Measurements from ENCODE around the gene BLOC1S6. TPM values are rescaled to one million over a fixed set of nuclear protein-coding genes. Genes with fewer than 3 reads are reported as not detected.

The BLOC1S6 gene
- total and polyA plus RNA-seq, 2 donors from 2014 or later: 14.8 to 35.0 TPM

GRCh38 chr15:45657254-45657653 is 70.1 kb downstream of the BLOC1S6 start:
- H3K4me3 ChIP-seq (ENCODE audit: low read length in 3 of 3): no peak overlapping the region
- H3K9me3 ChIP-seq (ENCODE audit: control insufficient read depth in 2 of 3, insufficient read depth in 1 of 3, low read length in 3 of 3): no peaks in the 10 kb centered on the region
- H3K27me3 ChIP-seq (ENCODE audit: control insufficient read depth, insufficient read depth, low read length): no peaks in the 10 kb centered on the region
- peaks cover 0 to 13% (median 10%) of the 10 kb centered on the region in 3 donors for H3K4me1 ChIP-seq (ENCODE audit: control insufficient read depth in 2 of 3, insufficient read depth in 2 of 3, low read depth in 1 of 3, low read length in 3 of 3)
- H3K36me3 ChIP-seq (ENCODE audit: control insufficient read depth in 2 of 3, insufficient read depth in 3 of 3, low read length in 3 of 3): peaks cover 0 to 5% (median 0%) of the 10 kb centered on the region in 3 donors
- TF ChIP-seq CTCF (IDR thresholded peaks at IDR 0.05; ENCODE audit: borderline replicate concordance, extremely low read depth, insufficient read depth): no peak
- no peak for DNase-seq
- no peak overlapping the region for H3K9ac ChIP-seq (ENCODE audit: low read length in 3 of 3)
- H3K27ac ChIP-seq (ENCODE audit: low read depth in 2 of 2, low read length in 2 of 2): no peak overlapping the region
- intact Hi-C loops (cut with DNase I): no loop called here
- FAIRE-seq: no peak

- Histone ChIP-seq H3K27ac (ENCODE audit: low read depth in 2 of 2, low read length in 2 of 2) (no peak overlapping the region), H3K4me1 (ENCODE audit: control insufficient read depth in 2 of 3, insufficient read depth in 2 of 3, low read depth in 1 of 3, low read length in 3 of 3) (peaks cover 0 to 13% (median 10%) of the 10 kb centered on the region in 3 donors), H3K4me3 (ENCODE audit: low read length in 3 of 3) (no peak overlapping the region), H3K27me3 (ENCODE audit: control insufficient read depth, insufficient read depth, low read length) (no peaks in the 10 kb centered on the region), H3K9me3 (ENCODE audit: control insufficient read depth in 2 of 3, insufficient read depth in 1 of 3, low read length in 3 of 3) (no peaks in the 10 kb centered on the region), H3K9ac (ENCODE audit: low read length in 3 of 3) (no peak overlapping the region), H3K36me3 (ENCODE audit: control insufficient read depth in 2 of 3, insufficient read depth in 3 of 3, low read length in 3 of 3) (peaks cover 0 to 8% (median 0%) of the 10 kb centered on the region in 3 donors)
- TF ChIP-seq CTCF (IDR thresholded peaks at IDR 0.05; ENCODE audit: borderline replicate concordance, extremely low read depth, insufficient read depth): no peak
- FAIRE-seq (no peak), DNase-seq (no peak)
- intact Hi-C loops (cut with DNase I): no loop called here
These were observed 70.8 kb downstream of the BLOC1S6 start for GRCh38 chr15:45657764-45658545.

Other genes starting within 250 kb of the BLOC1S6 start
- 79.5 TPM for gene GATM, start 208.8 kb upstream of the BLOC1S6 start, total RNA-seq
- 421 TPM for gene GATM, start 208.8 kb upstream of the BLOC1S6 start, polyA plus RNA-seq (ENCODE audit: insufficient read depth, low read depth, low replicate concordance)
- 7.4 TPM for gene SLC30A4, start 64.6 kb upstream of the BLOC1S6 start, total RNA-seq
- gene SLC30A4, start 64.6 kb upstream of the BLOC1S6 start, polyA plus RNA-seq (ENCODE audit: insufficient read depth, low read depth, low replicate concordance): 3.1 TPM
- gene SQOR, start 47.6 kb downstream of the BLOC1S6 start, total RNA-seq: 67.5 TPM
- gene SQOR, start 47.6 kb downstream of the BLOC1S6 start, polyA plus RNA-seq (ENCODE audit: insufficient read depth, low read depth, low replicate concordance): 43.4 TPM

Data from kidney (tissue), 14 donors.